ENCODE results near the gene UBL5.
"Not testable (repeated sequence)": the region's sequence is repeated elsewhere in the genome, so short reads cannot be mapped to it uniquely, and the experiment has no call there.

Gene UBL5

DNA sequence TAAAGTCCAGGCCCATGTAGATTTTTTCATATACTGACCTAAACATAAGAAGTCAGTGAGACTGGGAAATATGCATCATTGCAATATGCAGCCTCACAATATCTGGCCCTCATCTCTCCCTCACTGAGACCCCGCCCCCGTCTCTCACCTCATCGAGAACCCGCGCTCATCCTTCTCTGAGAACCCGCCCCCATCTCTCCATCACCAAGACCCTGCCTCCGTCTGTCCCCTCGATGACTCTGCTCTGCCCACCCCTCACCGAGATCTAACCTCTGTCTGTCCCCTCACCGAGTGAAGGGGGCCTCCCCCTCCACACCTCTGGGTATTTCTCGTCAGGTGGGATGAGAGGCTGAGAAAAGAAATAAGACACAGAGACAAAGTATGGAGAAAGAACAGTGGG is 38.7 kb upstream of the UBL5 start:
- H3K4me3 ChIP-seq (ENCODE audit: low read depth, low read length) = no peak overlapping the region
- TF ChIP-seq CTCF (IDR thresholded peaks at IDR 0.05; ENCODE audit: low read depth, low read length) = no peak
- in situ Hi-C loops (cut with HindIII; ENCODE audit: low sequenced_read_pairs) = no loop called here
- DNase-seq (ENCODE audit: low read depth, low spot score) = no peak

GRCh38 chr19:9789579-9789978 is 38.1 kb upstream of the UBL5 start:
- DNase-seq (ENCODE audit: low read depth, low spot score); in situ Hi-C loops (cut with HindIII; ENCODE audit: low sequenced_read_pairs); H3K4me3 ChIP-seq (ENCODE audit: low read depth, low read length): not testable (repeated sequence)

- DNase-seq (ENCODE audit: low read depth, low spot score); in situ Hi-C loops (cut with HindIII; ENCODE audit: low sequenced_read_pairs); H3K4me3 ChIP-seq (ENCODE audit: low read depth, low read length): not testable (repeated sequence)
Observed at GRCh38 chr19:9791073-9791367, 36.7 kb upstream of the UBL5 start.

GRCh38 chr19:9791552-9792205 is 36.0 kb upstream of the UBL5 start:
- in situ Hi-C loops (cut with HindIII; ENCODE audit: low sequenced_read_pairs) = no loop called here
- TF ChIP-seq CTCF (IDR thresholded peaks at IDR 0.05; ENCODE audit: low read depth, low read length) = no peak
- DNase-seq (ENCODE audit: low read depth, low spot score) = peak; percentile 97
- peak overlapping the region; percentile 69 for H3K4me3 ChIP-seq (ENCODE audit: low read depth, low read length)

- DNase-seq (ENCODE audit: low read depth, low spot score) = peak; percentile 94
- H3K4me3 ChIP-seq (ENCODE audit: low read depth, low read length) = peak overlapping the region; percentile 72
- TF ChIP-seq CTCF (IDR thresholded peaks at IDR 0.05; ENCODE audit: low read depth, low read length) = no peak
- in situ Hi-C loops (cut with HindIII; ENCODE audit: low sequenced_read_pairs) = no loop called here
Observed at GRCh38 chr19:9792206-9793070, 35.3 kb upstream of the UBL5 start.

- no peak for TF ChIP-seq CTCF (IDR thresholded peaks at IDR 0.05; ENCODE audit: low read depth, low read length)
- peak; percentile 45 for DNase-seq (ENCODE audit: low read depth, low spot score)
- in situ Hi-C loops (cut with HindIII; ENCODE audit: low sequenced_read_pairs) = no loop called here
- peak overlapping the region; percentile 72 for H3K4me3 ChIP-seq (ENCODE audit: low read depth, low read length)
Observed at GRCh38 chr19:9793071-9793591, 34.6 kb upstream of the UBL5 start.

GRCh38 chr19:9796113-9796773 is 31.5 kb upstream of the UBL5 start:
- TF ChIP-seq CTCF (IDR thresholded peaks at IDR 0.05; ENCODE audit: low read depth, low read length) = peak; percentile 84
- peak; percentile 94 for DNase-seq (ENCODE audit: low read depth, low spot score)
- in situ Hi-C loops (cut with HindIII; ENCODE audit: low sequenced_read_pairs) = no loop called here
- no peak overlapping the region for H3K4me3 ChIP-seq (ENCODE audit: low read depth, low read length)
